Astrocyte of the cerebellum (primary cell): Measurements from ENCODE around the gene ASGR1.
A peak's percentile ranks its signal among the peaks of the same experiment; 100 is the strongest.

Experiments
- DNase-seq: peaks from one replicate; pipeline ENCODE4 v3.0.0-alpha.2; 2011; ENCODE audit warnings: low read depth
- H3K4me3 ChIP-seq: 2 replicates; pipeline ENCODE4 v1.5.1; 2011; ENCODE audit warnings: mild to moderate bottlenecking, low read depth, low read length, moderate library complexity
- in situ Hi-C: cut with HindIII; loops from 2 replicates; pipeline ENCODE4 v1.10.0; 2017; ENCODE audit warnings: low sequenced_read_pairs
- TF ChIP-seq, protein P1 (sequence below): IDR thresholded peaks from 2 replicates; pipeline ENCODE4 v1.5.1; 2012; ENCODE audit warnings: low read length, low read depth, moderate library complexity, mild to moderate bottlenecking; ENCODE audit errors: missing control alignments

Gene ASGR1

DNA sequence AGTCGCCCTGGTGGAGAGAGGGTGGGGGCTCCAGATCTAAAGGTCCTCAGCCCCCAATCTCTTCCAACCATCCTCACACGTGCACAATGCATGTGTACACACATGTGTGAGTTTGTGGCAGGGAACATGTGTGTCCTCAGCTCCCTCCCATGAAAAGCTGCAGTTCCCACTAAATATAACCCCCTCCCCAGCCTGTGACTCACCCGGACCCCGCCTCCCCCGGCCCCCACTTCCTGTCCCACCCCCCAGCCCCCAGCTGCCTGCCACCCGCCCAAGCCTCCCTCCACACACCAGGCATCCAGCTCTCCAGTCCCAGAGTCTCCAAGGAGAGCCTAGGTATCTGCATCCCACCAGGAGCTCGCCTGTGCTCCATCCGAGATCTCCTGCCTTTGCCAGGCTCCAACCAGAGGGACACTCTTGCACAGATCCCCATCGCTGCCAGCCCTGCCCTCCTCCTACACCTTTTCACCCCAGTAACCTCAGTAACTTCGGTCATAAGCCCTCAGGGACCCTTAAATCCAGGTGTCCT lies 36.5 kb upstream of the ASGR1 start:
- TF ChIP-seq, protein P1, sequence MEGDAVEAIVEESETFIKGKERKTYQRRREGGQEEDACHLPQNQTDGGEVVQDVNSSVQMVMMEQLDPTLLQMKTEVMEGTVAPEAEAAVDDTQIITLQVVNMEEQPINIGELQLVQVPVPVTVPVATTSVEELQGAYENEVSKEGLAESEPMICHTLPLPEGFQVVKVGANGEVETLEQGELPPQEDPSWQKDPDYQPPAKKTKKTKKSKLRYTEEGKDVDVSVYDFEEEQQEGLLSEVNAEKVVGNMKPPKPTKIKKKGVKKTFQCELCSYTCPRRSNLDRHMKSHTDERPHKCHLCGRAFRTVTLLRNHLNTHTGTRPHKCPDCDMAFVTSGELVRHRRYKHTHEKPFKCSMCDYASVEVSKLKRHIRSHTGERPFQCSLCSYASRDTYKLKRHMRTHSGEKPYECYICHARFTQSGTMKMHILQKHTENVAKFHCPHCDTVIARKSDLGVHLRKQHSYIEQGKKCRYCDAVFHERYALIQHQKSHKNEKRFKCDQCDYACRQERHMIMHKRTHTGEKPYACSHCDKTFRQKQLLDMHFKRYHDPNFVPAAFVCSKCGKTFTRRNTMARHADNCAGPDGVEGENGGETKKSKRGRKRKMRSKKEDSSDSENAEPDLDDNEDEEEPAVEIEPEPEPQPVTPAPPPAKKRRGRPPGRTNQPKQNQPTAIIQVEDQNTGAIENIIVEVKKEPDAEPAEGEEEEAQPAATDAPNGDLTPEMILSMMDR: no peak
- peak overlapping the region; percentile 53 for H3K4me3 ChIP-seq
- DNase-seq: no peak
- in situ Hi-C loops: no loop called here

DNA sequence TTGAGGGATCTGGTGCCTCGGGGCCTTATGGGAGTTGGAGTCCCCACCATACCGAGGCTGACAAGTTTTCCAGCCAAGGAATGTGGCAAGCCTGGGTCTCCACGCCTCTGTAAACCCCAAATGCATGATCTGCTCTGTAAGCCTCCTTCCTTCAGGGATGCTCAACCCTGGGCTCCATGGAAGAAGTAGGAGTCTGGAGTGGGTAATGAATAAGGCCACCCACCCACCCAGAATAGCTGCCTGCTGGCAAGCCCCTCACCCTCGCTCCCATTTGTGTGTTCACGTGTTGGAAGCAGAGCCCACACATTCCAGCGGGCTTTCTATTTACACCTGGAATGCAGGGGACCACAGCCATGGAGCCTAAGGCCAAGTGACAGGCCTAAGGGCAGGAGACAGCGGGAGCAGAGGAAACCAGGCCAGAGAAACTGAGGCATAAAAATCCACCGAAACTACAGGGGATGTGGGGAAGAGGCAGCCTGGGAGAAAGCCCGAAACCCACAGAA lies 36.0 kb upstream of the ASGR1 start:
- TF ChIP-seq, protein P1: no peak
- H3K4me3 ChIP-seq: peak overlapping the region; percentile 53
- DNase-seq: no peak
- in situ Hi-C loops: no loop called here

DNA sequence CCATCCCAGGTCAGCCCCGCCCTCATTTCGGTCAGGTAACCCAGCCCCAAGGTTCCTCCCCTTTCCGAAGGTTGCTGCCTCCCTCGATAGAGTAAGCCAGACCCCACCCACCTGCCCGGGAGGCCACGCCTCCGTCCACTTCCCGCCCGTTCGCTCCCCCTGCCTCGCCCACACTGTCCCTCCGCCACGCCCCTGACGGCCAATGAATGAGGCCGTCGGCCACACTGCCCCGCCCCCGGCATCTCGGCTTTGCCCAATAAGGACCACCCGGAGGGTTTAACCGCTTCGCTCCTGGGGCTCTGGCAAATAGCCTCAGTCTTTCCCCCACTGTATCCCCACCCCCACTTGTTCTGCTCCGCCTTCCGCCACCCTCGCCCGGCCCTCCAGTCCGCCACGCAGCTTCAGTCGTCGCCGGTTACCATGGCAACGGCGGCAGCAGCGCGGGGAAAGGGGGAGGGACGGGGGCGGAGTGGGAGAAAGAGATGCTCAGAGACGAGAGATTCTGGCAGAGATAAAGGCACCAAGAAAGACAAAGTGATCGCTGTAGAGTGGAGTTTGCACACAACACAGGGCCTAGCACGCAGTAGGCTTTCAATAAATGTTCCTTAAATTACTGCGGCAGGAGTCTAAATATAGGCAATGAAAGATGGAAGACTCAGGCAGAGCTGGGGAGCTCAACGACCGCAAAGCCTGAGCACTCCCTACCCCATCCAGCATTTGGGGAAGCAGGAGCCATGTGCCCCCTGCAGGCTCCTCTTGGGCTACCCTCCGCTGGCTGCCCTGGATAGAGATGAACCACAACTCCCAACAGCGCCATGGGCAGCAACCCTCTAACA lies 35.3 kb upstream of the ASGR1 start:
- in situ Hi-C loops: no loop called here
- TF ChIP-seq, protein P1: peak; percentile 65
- H3K4me3 ChIP-seq: peak overlapping the region; percentile 53
- peak; percentile 95 for DNase-seq

DNA sequence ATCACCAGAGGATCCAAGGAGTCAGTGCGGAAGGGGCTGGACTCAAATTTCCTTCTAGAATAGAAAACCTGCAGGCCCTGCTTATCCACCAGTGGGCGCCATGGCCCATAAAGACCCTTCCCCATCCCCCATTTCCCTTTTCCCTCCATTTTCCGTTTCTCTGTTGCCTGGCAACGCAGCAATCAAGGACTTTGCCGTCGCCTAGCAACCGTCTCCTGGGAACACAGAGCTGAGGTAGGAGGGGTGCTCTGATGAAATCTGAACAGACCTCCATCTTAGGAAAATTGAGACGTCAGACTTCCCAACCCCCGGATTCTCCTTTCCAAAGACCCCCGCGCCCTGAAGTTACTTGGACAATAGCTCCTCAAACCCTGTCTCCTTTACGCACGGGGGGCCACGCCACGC lies 34.7 kb upstream of the ASGR1 start:
- peak overlapping the region; percentile 53 for H3K4me3 ChIP-seq
- DNase-seq: peak; percentile 49
- in situ Hi-C loops: no loop called here
- TF ChIP-seq, protein P1: peak; percentile 70

DNA sequence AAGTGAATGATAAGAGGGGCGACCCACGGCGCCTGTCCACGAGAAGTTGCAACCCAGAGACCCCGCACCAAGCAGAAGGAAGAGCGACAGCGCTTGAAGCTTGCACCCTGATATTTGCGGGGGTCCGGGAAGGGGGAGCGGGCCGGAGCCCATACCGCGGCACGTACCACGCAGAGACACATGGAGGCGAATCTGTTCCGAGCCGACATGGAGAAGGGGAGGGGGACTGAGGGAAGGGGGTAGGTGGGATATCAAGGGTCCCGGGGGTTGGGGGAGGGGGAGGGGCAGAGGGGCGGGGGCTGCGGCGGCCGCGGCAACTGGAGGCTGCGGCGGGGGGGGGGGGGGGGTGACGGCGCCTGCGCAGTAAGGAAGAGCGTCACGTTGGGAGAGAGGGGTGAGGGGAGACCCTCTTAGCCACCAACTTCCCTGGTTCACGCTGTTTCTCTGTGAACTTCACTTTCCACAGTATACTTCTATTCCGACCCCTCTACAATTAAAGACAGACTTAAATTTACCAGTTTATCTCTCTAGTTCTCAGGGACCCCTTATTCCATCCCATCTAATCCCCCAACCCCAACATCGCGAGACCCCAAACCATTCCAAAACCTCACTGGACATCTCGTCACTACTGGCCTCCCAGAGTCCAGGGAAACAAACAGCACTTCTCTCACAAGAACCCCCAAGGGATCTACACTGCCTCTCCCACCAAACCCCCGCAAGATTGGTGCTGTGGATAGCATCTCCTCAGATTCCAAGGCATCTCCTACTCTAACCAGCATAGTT lies 32.5 kb upstream of the ASGR1 start:
- TF ChIP-seq, protein P1: no peak
- DNase-seq: no peak
- in situ Hi-C loops: no loop called here
- peak overlapping the region; percentile 21 for H3K4me3 ChIP-seq

DNA sequence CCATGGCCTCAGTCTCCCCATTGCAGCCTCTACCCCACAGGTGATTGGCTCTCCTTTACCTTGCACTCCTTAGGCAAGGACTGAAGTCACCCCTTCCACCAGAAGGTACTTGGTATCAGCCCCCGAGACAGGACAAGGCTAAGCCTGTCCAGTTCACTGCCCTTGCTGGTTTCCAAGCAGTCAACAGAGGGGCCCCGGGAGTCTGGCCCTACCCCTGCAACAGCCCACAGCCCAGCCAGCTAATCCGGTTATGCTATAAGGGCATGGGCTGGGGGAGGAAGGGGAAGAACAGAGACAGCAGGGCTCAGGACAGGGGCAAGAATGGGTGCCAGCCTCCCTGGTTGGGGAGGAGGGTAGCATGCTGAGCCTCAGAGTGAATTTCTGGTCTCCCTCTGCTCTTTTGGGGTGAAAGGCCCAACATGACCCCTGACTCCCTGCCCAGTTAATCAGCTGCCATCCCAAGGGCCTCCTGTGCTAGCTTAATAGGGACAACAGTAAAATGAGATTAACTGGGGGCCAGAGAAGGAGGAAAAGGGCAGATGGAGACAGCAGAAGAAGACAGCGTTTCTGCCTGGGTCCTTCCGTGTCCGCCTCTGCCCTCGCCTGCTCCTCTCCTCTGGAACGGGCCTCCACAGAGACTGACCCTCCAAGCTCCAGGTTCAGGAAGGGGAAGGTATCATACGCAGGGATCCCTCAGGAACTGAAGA lies 29.7 kb upstream of the ASGR1 start:
- in situ Hi-C loops: no loop called here
- no peak overlapping the region for H3K4me3 ChIP-seq
- DNase-seq: no peak
- TF ChIP-seq, protein P1: no peak
